ENCODE measurements around the gene FAM107B.

DNA sequence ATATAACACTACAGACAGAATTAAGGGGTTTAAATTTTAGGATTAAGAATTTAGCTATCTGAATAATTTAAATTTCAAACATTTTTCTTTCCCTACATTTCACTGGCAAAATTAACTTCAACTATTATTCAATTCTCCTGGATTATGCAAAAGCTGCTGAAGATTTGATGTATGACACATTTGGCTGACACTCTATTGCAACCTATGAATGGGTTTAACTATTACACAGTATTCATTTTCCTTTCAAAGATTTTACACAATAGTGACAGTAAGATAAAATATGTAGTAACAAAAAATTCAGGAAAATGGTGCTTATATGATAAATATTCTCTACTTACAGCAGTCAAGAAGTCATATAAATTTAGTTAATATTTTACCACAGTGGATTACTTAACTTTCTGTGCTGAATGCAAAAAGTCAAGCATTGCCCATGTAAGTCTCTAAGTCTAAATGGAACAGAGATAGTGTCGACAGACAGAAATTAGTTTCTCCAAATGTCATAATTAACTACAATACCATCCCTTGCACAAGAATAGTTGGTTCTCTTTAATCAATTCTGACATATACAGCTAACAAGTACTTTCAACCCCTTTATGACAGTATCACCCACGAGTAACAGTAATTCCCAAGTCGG is 249.9 kb downstream of the FAM107B start:
- TF ChIP-seq, protein P1, sequence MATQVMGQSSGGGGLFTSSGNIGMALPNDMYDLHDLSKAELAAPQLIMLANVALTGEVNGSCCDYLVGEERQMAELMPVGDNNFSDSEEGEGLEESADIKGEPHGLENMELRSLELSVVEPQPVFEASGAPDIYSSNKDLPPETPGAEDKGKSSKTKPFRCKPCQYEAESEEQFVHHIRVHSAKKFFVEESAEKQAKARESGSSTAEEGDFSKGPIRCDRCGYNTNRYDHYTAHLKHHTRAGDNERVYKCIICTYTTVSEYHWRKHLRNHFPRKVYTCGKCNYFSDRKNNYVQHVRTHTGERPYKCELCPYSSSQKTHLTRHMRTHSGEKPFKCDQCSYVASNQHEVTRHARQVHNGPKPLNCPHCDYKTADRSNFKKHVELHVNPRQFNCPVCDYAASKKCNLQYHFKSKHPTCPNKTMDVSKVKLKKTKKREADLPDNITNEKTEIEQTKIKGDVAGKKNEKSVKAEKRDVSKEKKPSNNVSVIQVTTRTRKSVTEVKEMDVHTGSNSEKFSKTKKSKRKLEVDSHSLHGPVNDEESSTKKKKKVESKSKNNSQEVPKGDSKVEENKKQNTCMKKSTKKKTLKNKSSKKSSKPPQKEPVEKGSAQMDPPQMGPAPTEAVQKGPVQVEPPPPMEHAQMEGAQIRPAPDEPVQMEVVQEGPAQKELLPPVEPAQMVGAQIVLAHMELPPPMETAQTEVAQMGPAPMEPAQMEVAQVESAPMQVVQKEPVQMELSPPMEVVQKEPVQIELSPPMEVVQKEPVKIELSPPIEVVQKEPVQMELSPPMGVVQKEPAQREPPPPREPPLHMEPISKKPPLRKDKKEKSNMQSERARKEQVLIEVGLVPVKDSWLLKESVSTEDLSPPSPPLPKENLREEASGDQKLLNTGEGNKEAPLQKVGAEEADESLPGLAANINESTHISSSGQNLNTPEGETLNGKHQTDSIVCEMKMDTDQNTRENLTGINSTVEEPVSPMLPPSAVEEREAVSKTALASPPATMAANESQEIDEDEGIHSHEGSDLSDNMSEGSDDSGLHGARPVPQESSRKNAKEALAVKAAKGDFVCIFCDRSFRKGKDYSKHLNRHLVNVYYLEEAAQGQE (IDR thresholded peaks at IDR 0.05; ENCODE audit: insufficient read depth in 1 of 2, low read depth in 2 of 2, low read length in 2 of 2) = no peak
- TF ChIP-seq POLR2AphosphoS5 (IDR thresholded peaks at IDR 0.05; ENCODE audit: low read depth, low read length) (no peak), FOXP2 (optimal IDR thresholded peaks at IDR 0.05; ENCODE audit: borderline replicate concordance, extremely low read depth, extremely low read length, insufficient read depth) (no peak), SIN3A (IDR thresholded peaks at IDR 0.05; ENCODE audit: borderline replicate concordance, insufficient read depth, low read length) (no peak), TAF1 (IDR thresholded peaks at IDR 0.05; ENCODE audit: borderline replicate concordance, insufficient read depth, low read length) (no peak)

All from PFSK-1 (cell line).